A673 (cell line): ENCODE results near the gene MGAT4A.

Experiments
- EZH2 ChIP-seq: fragments of 200-600 bp; sonication (generic); IDR thresholded peaks from 2 replicates; pipeline ENCODE4 v1.6.1; 2017; ENCODE audit warnings: borderline replicate concordance, low read depth, mild to moderate bottlenecking, mixed read lengths, antibody characterized with exemption, low read length; ENCODE audit not compliant: poor library complexity, severe bottlenecking
- TF ChIP-seq, protein P1 (sequence below): fragments of 300-800, 200-600 bp; sonication (generic); conservative IDR thresholded peaks from 2 replicates; pipeline ENCODE4 v1.5.1; 2017; ENCODE audit warnings: low read depth, mild to moderate bottlenecking, antibody characterized with exemption, low read length, moderate library complexity, mixed read lengths

DNA sequence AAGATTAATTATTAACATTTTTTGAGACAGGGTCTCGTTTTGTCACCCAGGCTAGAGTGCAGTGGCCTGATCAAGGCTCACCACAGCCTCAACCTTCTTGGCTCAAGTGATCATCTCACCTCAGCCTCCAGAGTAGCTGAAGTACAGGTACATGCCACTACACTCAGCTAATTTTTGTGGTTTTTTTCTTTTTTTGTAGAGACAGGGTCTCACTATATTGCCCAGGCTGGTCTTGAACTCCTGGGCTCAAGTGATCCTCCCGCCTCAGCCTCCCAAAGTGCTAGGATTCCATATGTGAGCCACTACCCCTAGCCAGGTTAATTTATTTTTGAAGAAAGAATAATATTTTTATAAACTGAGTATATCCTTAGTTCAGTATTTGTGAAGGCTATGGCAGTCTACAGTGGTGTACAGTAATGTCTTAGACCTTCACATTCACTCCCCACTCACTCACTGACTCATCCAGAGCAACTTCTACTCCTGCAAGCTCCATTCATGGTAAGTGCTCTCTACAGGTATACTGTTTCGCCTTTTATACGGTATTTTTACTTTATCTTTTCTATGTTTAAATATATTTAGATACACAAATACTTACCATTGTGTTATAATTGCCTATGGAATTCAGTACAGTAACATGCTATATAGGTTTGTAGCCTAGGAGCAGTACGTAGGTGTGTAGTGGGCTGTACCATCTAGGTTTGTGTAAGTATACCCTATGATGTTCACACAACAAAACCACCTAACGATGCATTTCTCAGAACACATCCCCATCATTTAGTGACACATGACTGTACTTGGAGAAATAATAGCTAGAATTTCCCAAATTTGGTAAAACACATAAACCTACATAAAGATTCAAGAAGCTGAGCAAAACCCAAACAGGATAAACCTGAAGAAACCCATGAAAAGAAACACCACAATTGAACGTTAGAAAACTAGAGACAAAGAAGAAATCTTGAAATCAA, 38.6 kb downstream of the MGAT4A start:
- TF ChIP-seq EZH2 = no peak
- TF ChIP-seq, protein P1, sequence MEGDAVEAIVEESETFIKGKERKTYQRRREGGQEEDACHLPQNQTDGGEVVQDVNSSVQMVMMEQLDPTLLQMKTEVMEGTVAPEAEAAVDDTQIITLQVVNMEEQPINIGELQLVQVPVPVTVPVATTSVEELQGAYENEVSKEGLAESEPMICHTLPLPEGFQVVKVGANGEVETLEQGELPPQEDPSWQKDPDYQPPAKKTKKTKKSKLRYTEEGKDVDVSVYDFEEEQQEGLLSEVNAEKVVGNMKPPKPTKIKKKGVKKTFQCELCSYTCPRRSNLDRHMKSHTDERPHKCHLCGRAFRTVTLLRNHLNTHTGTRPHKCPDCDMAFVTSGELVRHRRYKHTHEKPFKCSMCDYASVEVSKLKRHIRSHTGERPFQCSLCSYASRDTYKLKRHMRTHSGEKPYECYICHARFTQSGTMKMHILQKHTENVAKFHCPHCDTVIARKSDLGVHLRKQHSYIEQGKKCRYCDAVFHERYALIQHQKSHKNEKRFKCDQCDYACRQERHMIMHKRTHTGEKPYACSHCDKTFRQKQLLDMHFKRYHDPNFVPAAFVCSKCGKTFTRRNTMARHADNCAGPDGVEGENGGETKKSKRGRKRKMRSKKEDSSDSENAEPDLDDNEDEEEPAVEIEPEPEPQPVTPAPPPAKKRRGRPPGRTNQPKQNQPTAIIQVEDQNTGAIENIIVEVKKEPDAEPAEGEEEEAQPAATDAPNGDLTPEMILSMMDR = no peak
